ENCODE data around the gene UNC119B.
A peak's percentile ranks its signal among the peaks of the same experiment; 100 is the strongest.

UNC119B gene

GRCh38 chr12:120734210-120734609, 24.0 kb downstream of the UNC119B start:
- Histone ChIP-seq H3K9me3 (ENCODE audit: insufficient read depth, low read depth, low read length) (no peaks in the 10 kb centered on the region), H3K4me2 (ENCODE audit: low read length) (no peak overlapping the region), H3K18ac (ENCODE audit: low read length) (no peak overlapping the region), H4K8ac (ENCODE audit: low read depth, low read length) (no peak overlapping the region), H3K36me3 (ENCODE audit: control insufficient read depth in 1 of 2, insufficient read depth in 2 of 2, low read length in 2 of 2) (peaks cover 4 to 5% of the 10 kb centered on the region in 2 experiments), H3K79me1 (ENCODE audit: low read length) (no peaks in the 10 kb centered on the region), H4K91ac (ENCODE audit: low read depth, low read length) (no peak overlapping the region), H3K79me2 (ENCODE audit: control insufficient read depth, insufficient read depth, low read length, poor library complexity) (no peaks in the 10 kb centered on the region), H2AFZ (ENCODE audit: insufficient read depth, low read length, poor library complexity) (no peak overlapping the region), H2AK5ac (ENCODE audit: low read length) (no peak overlapping the region), H3K27me3 (ENCODE audit: insufficient read depth, low read length) (no peaks in the 10 kb centered on the region), H3K4me3 (ENCODE audit: low read depth, low read length) (no peak overlapping the region), H3K9ac (ENCODE audit: low read length) (no peak overlapping the region), H3K23ac (ENCODE audit: low read length) (no peak overlapping the region), H3K4me1 (ENCODE audit: control insufficient read depth in 1 of 2, insufficient read depth in 2 of 2, low read length in 2 of 2) (no peaks in the 10 kb centered on the region), H2BK12ac (ENCODE audit: low read length) (no peak overlapping the region), H2BK120ac (ENCODE audit: insufficient read depth, low read length, poor library complexity) (no peak overlapping the region), H3K14ac (ENCODE audit: low read length) (no peak overlapping the region), H3K4ac (ENCODE audit: low read depth, low read length) (no peak overlapping the region), H4K12ac (ENCODE audit: low read depth, low read length) (no peak overlapping the region), H3K27ac (ENCODE audit: low read depth, low read length) (no peak overlapping the region), H2BK5ac (ENCODE audit: low read depth, low read length, poor library complexity) (no peak overlapping the region)
- WGBS (ENCODE audit: extremely low coverage, insufficient coverage, insufficient read length), result no CpG with 5 or more reads among the region's 10 CpGs
- no peak for DNase-seq

DNA sequence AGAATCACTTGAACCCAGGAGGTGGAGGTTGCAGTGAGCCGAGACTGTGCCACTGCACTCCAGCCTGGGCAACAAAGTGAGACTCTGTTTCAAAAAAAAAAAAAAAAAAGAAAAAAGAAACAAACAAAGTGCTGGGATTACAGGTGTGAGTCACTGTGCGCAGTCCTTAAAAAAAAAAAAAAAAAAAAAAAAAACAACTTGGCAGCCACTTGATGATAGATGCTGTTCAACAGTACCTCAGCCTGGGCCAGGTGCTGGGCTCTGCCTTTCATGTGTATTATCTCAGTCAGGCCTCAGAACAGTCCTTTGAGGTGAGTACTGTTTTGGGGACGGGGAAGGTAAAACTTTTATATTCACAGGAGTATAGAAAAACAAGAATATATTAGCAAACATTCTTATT, 24.9 kb downstream of the UNC119B start:
- no CpG with 5 or more reads among the region's 3 CpGs for WGBS (ENCODE audit: extremely low coverage, insufficient coverage, insufficient read length)
- Histone ChIP-seq H2BK5ac (ENCODE audit: low read depth, low read length, poor library complexity) (no peak overlapping the region), H3K14ac (ENCODE audit: low read length) (no peak overlapping the region), H2AK5ac (ENCODE audit: low read length) (no peak overlapping the region), H2AFZ (ENCODE audit: insufficient read depth, low read length, poor library complexity) (no peak overlapping the region), H3K9me3 (ENCODE audit: insufficient read depth, low read depth, low read length) (no peaks in the 10 kb centered on the region), H2BK120ac (ENCODE audit: insufficient read depth, low read length, poor library complexity) (no peak overlapping the region), H3K27ac (ENCODE audit: low read depth, low read length) (no peak overlapping the region), H3K18ac (ENCODE audit: low read length) (no peak overlapping the region), H4K8ac (ENCODE audit: low read depth, low read length) (no peak overlapping the region), H3K9ac (ENCODE audit: low read length) (no peak overlapping the region), H2BK12ac (ENCODE audit: low read length) (no peak overlapping the region), H3K4me2 (ENCODE audit: low read length) (no peak overlapping the region), H3K79me2 (ENCODE audit: control insufficient read depth, insufficient read depth, low read length, poor library complexity) (no peaks in the 10 kb centered on the region), H3K79me1 (ENCODE audit: low read length) (no peaks in the 10 kb centered on the region), H4K12ac (ENCODE audit: low read depth, low read length) (no peak overlapping the region), H3K27me3 (ENCODE audit: insufficient read depth, low read length) (no peaks in the 10 kb centered on the region), H3K23ac (ENCODE audit: low read length) (no peak overlapping the region), H3K4me1 (ENCODE audit: control insufficient read depth in 1 of 2, insufficient read depth in 2 of 2, low read length in 2 of 2) (no peaks in the 10 kb centered on the region), H3K4ac (ENCODE audit: low read depth, low read length) (no peak overlapping the region), H3K36me3 (ENCODE audit: control insufficient read depth in 1 of 2, insufficient read depth in 2 of 2, low read length in 2 of 2) (peaks cover 2 to 6% of the 10 kb centered on the region in 2 experiments), H3K4me3 (ENCODE audit: low read depth, low read length) (no peak overlapping the region), H4K91ac (ENCODE audit: low read depth, low read length) (no peak overlapping the region)
- no peak for DNase-seq

GRCh38 chr12:120736404-120737331, 26.4 kb downstream of the UNC119B start:
- no peaks in the 10 kb centered on the region for H3K4me1 ChIP-seq (ENCODE audit: control insufficient read depth in 1 of 2, insufficient read depth in 2 of 2, low read length in 2 of 2)
- H3K9me3 ChIP-seq (ENCODE audit: insufficient read depth, low read depth, low read length), result no peaks in the 10 kb centered on the region
- no peaks in the 10 kb centered on the region for H3K27me3 ChIP-seq (ENCODE audit: insufficient read depth, low read length)
- H3K79me1 ChIP-seq (ENCODE audit: low read length), result no peaks in the 10 kb centered on the region
- H3K14ac ChIP-seq (ENCODE audit: low read length), result no peak overlapping the region
- H3K79me2 ChIP-seq (ENCODE audit: control insufficient read depth, insufficient read depth, low read length, poor library complexity), result no peaks in the 10 kb centered on the region
- H2BK5ac ChIP-seq (ENCODE audit: low read depth, low read length, poor library complexity), result no peak overlapping the region
- H3K27ac ChIP-seq (ENCODE audit: low read depth, low read length), result no peak overlapping the region
- H3K23ac ChIP-seq (ENCODE audit: low read length), result no peak overlapping the region
- no peak overlapping the region for H2AFZ ChIP-seq (ENCODE audit: insufficient read depth, low read length, poor library complexity)
- no peak overlapping the region for H2BK120ac ChIP-seq (ENCODE audit: insufficient read depth, low read length, poor library complexity)
- H3K4me3 ChIP-seq (ENCODE audit: low read depth, low read length), result no peak overlapping the region
- no peak overlapping the region for H4K91ac ChIP-seq (ENCODE audit: low read depth, low read length)
- no peak overlapping the region for H4K12ac ChIP-seq (ENCODE audit: low read depth, low read length)
- DNase-seq, result no peak
- no CpG with 5 or more reads among the region's 38 CpGs for WGBS (ENCODE audit: extremely low coverage, insufficient coverage, insufficient read length)
- H3K36me3 ChIP-seq (ENCODE audit: control insufficient read depth in 1 of 2, insufficient read depth in 2 of 2, low read length in 2 of 2), result peaks cover 4 to 6% of the 10 kb centered on the region in 2 experiments
- H3K18ac ChIP-seq (ENCODE audit: low read length), result no peak overlapping the region
- H2BK12ac ChIP-seq (ENCODE audit: low read length), result no peak overlapping the region
- no peak overlapping the region for H3K4ac ChIP-seq (ENCODE audit: low read depth, low read length)
- H4K8ac ChIP-seq (ENCODE audit: low read depth, low read length), result no peak overlapping the region
- H3K4me2 ChIP-seq (ENCODE audit: low read length), result no peak overlapping the region
- H2AK5ac ChIP-seq (ENCODE audit: low read length), result no peak overlapping the region
- H3K9ac ChIP-seq (ENCODE audit: low read length), result no peak overlapping the region

DNA sequence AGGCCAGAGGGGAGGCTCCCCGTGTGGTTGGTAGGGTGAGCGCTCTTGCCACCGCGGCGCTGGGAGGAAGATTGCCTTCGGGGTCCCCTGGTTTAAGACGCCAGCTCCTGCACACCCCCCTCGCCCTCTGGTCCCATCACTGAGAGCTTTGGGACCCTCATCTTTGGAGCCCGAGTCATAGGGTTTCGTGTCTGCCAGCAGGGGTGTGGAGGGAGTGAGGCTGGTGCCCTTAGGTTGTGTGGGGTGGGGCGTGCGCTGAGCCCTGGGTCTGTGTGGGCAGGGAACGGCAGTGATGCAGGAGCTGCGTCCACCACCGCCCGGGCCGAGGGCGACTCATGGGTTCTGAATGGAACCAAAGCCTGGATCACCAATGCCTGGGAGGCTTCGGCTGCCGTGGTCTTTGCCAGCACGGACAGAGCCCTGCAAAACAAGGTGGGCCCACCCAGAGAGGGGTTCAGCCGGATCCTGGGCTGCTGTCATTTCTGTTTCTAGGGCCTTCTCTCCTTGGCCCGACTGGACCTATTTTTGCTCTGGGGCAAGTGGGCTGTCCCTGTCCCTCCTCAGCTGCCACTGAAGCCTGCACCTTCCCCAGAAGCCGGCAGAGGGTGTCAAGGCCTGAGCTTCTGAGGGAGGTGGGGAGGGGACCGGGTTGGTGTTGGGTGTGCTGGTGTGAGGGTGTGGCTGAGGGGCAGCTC, 27.4 kb downstream of the UNC119B start:
- peak in 1 of 2 donors; percentile 39 for DNase-seq
- Histone ChIP-seq H2BK12ac (ENCODE audit: low read length) (no peak overlapping the region), H4K8ac (ENCODE audit: low read depth, low read length) (no peak overlapping the region), H3K9ac (ENCODE audit: low read length) (no peak overlapping the region), H2BK120ac (ENCODE audit: insufficient read depth, low read length, poor library complexity) (no peak overlapping the region), H3K27ac (ENCODE audit: low read depth, low read length) (no peak overlapping the region), H3K79me2 (ENCODE audit: control insufficient read depth, insufficient read depth, low read length, poor library complexity) (no peaks in the 10 kb centered on the region), H2AFZ (ENCODE audit: insufficient read depth, low read length, poor library complexity) (no peak overlapping the region), H3K9me3 (ENCODE audit: insufficient read depth, low read depth, low read length) (no peaks in the 10 kb centered on the region), H4K12ac (ENCODE audit: low read depth, low read length) (no peak overlapping the region), H4K91ac (ENCODE audit: low read depth, low read length) (no peak overlapping the region), H3K18ac (ENCODE audit: low read length) (no peak overlapping the region), H3K4me2 (ENCODE audit: low read length) (no peak overlapping the region), H3K4me3 (ENCODE audit: low read depth, low read length) (no peak overlapping the region), H3K4ac (ENCODE audit: low read depth, low read length) (no peak overlapping the region), H3K27me3 (ENCODE audit: insufficient read depth, low read length) (no peaks in the 10 kb centered on the region), H3K36me3 (ENCODE audit: control insufficient read depth in 1 of 2, insufficient read depth in 2 of 2, low read length in 2 of 2) (peaks cover 4 to 6% of the 10 kb centered on the region in 2 experiments), H2BK5ac (ENCODE audit: low read depth, low read length, poor library complexity) (no peak overlapping the region), H3K23ac (ENCODE audit: low read length) (no peak overlapping the region), H3K4me1 (ENCODE audit: control insufficient read depth in 1 of 2, insufficient read depth in 2 of 2, low read length in 2 of 2) (no peaks in the 10 kb centered on the region), H3K79me1 (ENCODE audit: low read length) (no peaks in the 10 kb centered on the region), H3K14ac (ENCODE audit: low read length) (no peak overlapping the region), H2AK5ac (ENCODE audit: low read length) (no peak overlapping the region)
- WGBS (ENCODE audit: extremely low coverage, insufficient coverage, insufficient read length), result no CpG with 5 or more reads among the region's 25 CpGs
